Mucosa of descending colon (tissue), 3 donors: ENCODE measurements around the gene IPO11. TPM values are rescaled to one million over a fixed set of nuclear protein-coding genes. Genes with fewer than 3 reads are reported as not detected.

Source experiments
- ATAC-seq: fragments of 200-7000 bp; cut with Tn5 transposase; one replicate; pipeline ENCODE4 v1.9.1; 2020; ENCODE audit warnings: mild to moderate bottlenecking, moderate library complexity
- DNase-seq, 3 donors: peaks; one replicate each; pipeline ENCODE4 v3.0.0-alpha.2; 2020
- H3K36me3 ChIP-seq: fragments of 200-600 bp; one replicate; pipeline ENCODE4 v1.8.0; 2021; ENCODE audit warnings: low read depth, mild to moderate bottlenecking
- H3K4me1 ChIP-seq: fragments of 200-600 bp; one replicate; pipeline ENCODE4 v1.8.0; 2021; ENCODE audit warnings: low read depth, mild to moderate bottlenecking
- H3K4me3 ChIP-seq: fragments of 200-600 bp; one replicate; pipeline ENCODE4 v1.8.0; 2021; ENCODE audit warnings: mild to moderate bottlenecking
- H3K9me3 ChIP-seq: fragments of 200-600 bp; one replicate; pipeline ENCODE4 v1.8.0; 2021; ENCODE audit warnings: mild to moderate bottlenecking
- CTCF ChIP-seq: fragments of 200-600 bp; IDR thresholded peaks from one replicate; pipeline ENCODE4 v1.8.0; 2022; ENCODE audit warnings: antibody characterized with exemption, mild to moderate bottlenecking
- intact Hi-C, 2 donors: fragments of 100-400 bp; cut with DNase I in 1 of 2; cut with micrococcal nuclease in 1 of 2; formaldehyde crosslinking; loops; one replicate each; pipeline versions ENCODE4 v1.11.0 to v1.11.1; 2022; cut with DNase I, micrococcal nuclease
- total RNA-seq, 3 donors: library from RNA; stranded (reverse); fragmentation: NEBNext Ultra II Directional in 2 of 3; extraction: Animal tissue kit (Norgen Biotek cat#: 25700) in 2 of 3; gene quantifications; one replicate each; pipeline versions ENCODE4 v1.2.1 to v1.2.4, GENCODE V29; 2021 to 2023
- donor health status: DM: no; HTN: no; CAD: no; lungs with moderate emphysema.
- donor health status: DM: no; HTN: no; CAD: no.
- donor health status: DM: no; HTN: yes; CAD: no.

Gene IPO11
- total RNA-seq, 3 donors from 2014 or later, result 17.6 to 21.9 (median 18.5) TPM

DNA sequence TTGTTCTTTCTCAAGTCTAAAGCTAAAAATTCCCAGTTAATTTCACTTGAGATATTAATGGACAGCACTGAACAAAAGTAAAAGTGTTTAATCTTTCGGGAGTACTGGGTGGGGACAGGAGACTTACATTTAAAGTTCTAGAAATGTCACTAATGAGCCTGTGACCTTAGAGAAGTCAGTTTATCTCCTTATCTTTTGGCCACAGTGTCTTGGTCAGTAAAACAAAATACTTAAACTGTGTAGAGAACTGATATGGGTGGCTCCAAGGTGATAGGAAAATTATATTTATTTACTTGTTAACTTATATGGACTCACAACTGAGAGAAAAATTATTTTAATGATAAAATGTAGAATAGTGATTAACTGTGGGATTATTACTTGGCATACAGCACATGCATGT, 8.9 kb downstream of the IPO11 start:
- ATAC-seq (no peak), DNase-seq (no peak)
- intact Hi-C loops, result no loop called here
- Histone ChIP-seq H3K9me3 (no peaks in the 10 kb centered on the region), H3K4me1 (no peaks in the 10 kb centered on the region), H3K4me3 (no peak overlapping the region), H3K36me3 (no peaks in the 10 kb centered on the region)
- TF ChIP-seq CTCF, result no peak

GRCh38 chr5:62424763-62425162, 12.2 kb downstream of the IPO11 start:
- no peaks in the 10 kb centered on the region for H3K4me1 ChIP-seq
- ATAC-seq, result no peak
- H3K9me3 ChIP-seq, result no peaks in the 10 kb centered on the region
- no peak overlapping the region for H3K4me3 ChIP-seq
- DNase-seq, result no peak
- TF ChIP-seq CTCF, result no peak
- no peaks in the 10 kb centered on the region for H3K36me3 ChIP-seq
- intact Hi-C loops, result no loop called here

DNA sequence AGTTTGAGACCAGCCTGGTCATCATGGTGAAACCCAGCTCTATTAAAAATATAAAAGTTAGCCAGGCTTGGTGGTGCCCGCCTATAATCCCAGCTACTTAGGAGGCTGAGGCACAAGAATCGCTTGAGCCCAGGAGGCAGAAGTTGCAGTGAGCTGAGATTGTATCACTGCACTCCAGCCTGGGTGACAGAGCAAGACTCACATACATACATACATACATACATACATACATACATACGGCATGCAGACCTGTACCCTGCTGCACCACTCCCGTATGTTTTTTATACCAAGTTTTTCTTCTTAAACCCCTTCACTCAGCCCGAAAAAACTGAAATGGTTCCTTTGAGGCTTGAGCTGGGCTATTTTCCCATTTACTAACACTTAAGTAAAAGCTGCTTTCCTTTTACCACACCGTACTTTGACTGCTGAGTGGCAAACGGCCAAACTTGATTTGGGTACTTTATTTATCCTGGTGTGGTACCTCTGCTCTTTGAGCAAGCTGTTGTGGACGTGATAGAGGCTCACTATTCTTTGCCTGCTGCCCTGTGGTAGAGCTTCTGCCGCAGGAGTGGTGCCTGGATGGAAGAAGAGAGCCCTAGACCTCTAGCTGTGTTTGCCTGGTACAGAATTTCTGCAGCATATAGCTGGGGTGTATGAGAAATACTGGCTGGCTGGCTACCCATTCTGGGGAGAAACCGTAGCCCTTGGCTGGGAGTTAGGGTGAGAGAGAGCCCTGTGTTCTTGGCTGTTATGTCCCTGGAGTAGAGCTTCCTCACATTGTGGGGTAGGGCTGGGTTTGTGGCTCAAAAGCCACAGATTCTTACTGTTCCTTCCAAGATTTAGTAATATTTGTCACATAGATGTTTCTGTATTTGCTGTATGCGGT, 19.4 kb downstream of the IPO11 start:
- peak in 1 of 3 donors; percentile 41 for DNase-seq
- no peaks in the 10 kb centered on the region for H3K9me3 ChIP-seq
- no peak overlapping the region for H3K4me3 ChIP-seq
- peaks cover 5% of the 10 kb centered on the region for H3K4me1 ChIP-seq
- H3K36me3 ChIP-seq, result no peaks in the 10 kb centered on the region
- intact Hi-C loops, result no loop called here
- no peak for TF ChIP-seq CTCF
- peak; percentile 67 for ATAC-seq

DNA sequence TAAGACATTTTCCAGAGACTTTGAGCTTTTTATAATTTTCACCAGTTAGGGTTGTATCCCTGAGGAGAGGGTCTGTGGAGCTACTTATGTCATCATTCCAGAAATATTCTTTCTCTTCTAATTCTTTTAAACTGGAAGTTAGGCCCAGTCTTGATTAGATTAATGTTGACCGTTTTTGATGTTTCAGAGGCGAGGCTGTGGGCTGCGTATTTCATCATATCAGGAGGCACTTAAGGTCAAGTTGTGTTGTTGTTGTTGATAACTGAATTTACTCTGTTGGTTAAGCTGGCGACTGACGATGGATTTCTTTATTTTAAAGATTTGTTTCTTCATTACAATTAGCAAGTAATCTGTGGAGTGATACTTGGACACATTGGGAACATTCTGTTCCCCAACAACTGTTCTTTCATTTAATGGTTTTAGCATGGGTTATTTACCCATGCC, 20.1 kb downstream of the IPO11 start:
- DNase-seq, result no peak
- intact Hi-C loops, result no loop called here
- Histone ChIP-seq H3K9me3 (no peaks in the 10 kb centered on the region), H3K36me3 (no peaks in the 10 kb centered on the region), H3K4me3 (no peak overlapping the region), H3K4me1 (peaks cover 5% of the 10 kb centered on the region)
- no peak for TF ChIP-seq CTCF
- no peak for ATAC-seq

DNA sequence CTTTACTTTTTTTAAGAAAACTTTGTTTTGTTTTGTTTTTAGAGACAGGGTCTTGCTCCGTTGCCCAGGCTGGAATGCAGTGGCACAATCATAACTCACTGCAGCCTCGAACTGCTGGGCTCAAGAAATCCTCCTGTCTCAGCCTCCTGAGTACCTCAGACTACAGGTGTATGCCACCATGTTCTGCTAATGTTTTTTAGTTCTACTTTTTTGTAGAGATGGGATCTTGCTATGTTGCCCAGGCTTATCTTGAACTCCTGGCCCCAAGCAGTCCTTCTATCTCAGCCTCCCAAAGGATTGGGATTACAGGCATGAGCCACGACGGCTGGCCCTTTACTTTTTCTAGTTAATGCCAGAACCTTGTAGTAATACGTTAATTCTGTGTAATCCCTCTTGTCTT, 36.0 kb downstream of the IPO11 start:
- ATAC-seq (no peak), DNase-seq (no peak)
- Histone ChIP-seq H3K36me3 (no peaks in the 10 kb centered on the region), H3K9me3 (no peaks in the 10 kb centered on the region), H3K4me1 (no peaks in the 10 kb centered on the region), H3K4me3 (no peak overlapping the region)
- intact Hi-C loops, result no loop called here
- no peak for TF ChIP-seq CTCF
